ENCODE data around the gene C5orf34. TPM values are rescaled to one million over a fixed set of nuclear protein-coding genes. Genes with fewer than 3 reads are reported as not detected.
A peak's percentile ranks its signal among the peaks of the same experiment; 100 is the strongest.
"Not testable (repeated sequence)": the region's sequence is repeated elsewhere in the genome, so short reads cannot be mapped to it uniquely, and the experiment has no call there.

Gene C5orf34
- total and polyA plus RNA-seq, 10 donors: 1.2 to 4.3 (median 2.5) TPM

GRCh38 chr5:43560128-43560527, 45.2 kb upstream of the C5orf34 start:
- Histone ChIP-seq H3K4me1 (peaks cover 8 to 20% (median 17%) of the 10 kb centered on the region in 6 donors), H3K27ac (no peak overlapping the region), H3K27me3 (replicated peaks in 1 of 7) (no peaks in the 10 kb centered on the region), H3K4me3 (no peak overlapping the region), H3K9me3 (no peaks in the 10 kb centered on the region), H3K36me3 (peaks cover 0 to under 1% (median 0%) of the 10 kb centered on the region in 6 donors)
- TF ChIP-seq CTCF (IDR thresholded peaks at IDR 0.05 in 8 of 11, conservative IDR thresholded peaks at IDR 0.05 in 3 of 11) (no peak), POLR2A (IDR thresholded peaks at IDR 0.05) (no peak)
- WGBS, 5 donors: 38 to 72% (median 67%) methylated on average over 2 of the region's 2 CpGs
- intact Hi-C loops (cut with DNase I; ENCODE audit: low total_unique reads): no loop called here
- DNase-seq: no peak

- peak within 1 kb of the TSS; percentile 62 to 94 (median 74) for H3K4me3 ChIP-seq
- H3K9me3 ChIP-seq: no peaks in the 10 kb centered on the region
- H3K36me3 ChIP-seq: peaks cover 0 to 31% (median 6%) of the 10 kb centered on the region in 6 donors
- peak; percentile 97 for DNase-seq
- WGBS, 5 donors: 0% methylated on average over 42 to 79 of the region's 79 CpGs
- H3K27ac ChIP-seq: peak within 1 kb of the TSS; percentile 97 to 99 (median 98)
- intact Hi-C loops (cut with DNase I; ENCODE audit: low total_unique reads): no loop called here
- peaks cover 34 to 52% (median 47%) of the 10 kb centered on the region in 6 donors for H3K4me1 ChIP-seq
- TF ChIP-seq POLR2A (IDR thresholded peaks at IDR 0.05) (peak in 1 of 3 donors; percentile 40), CTCF (IDR thresholded peaks at IDR 0.05 in 8 of 11, conservative IDR thresholded peaks at IDR 0.05 in 3 of 11) (peak in 9 of 11 experiments; percentile 22 to 91 (median 81)), POLR2AphosphoS5 (IDR thresholded peaks at IDR 0.05) (peak; percentile 63 to 84 (median 82))
- no peaks in the 10 kb centered on the region for H3K27me3 ChIP-seq (replicated peaks in 1 of 7)
Measured at GRCh38 chr5:43556857-43557542, 42.1 kb upstream of the C5orf34 start, which contains the start of gene PAIP1. Gene PAIP1 (minus strand): TSS chr5:43557077. CDS start chr5:43556846, 231 bp downstream.

GRCh38 chr5:43556607-43556856, 41.6 kb upstream of the C5orf34 start:
- Histone ChIP-seq H3K27ac (peak overlapping the region; percentile 97 to 99 (median 98)), H3K4me1 (peaks cover 34 to 56% (median 52%) of the 10 kb centered on the region in 6 donors), H3K4me3 (peak overlapping the region; percentile 62 to 94 (median 74)), H3K36me3 (peaks cover 0 to 36% (median 7%) of the 10 kb centered on the region in 6 donors)
- 0 to 4% (median 1%) methylated on average over 3 to 30 of the region's 30 CpGs; no CpG with 5 or more reads in 1 of the 5 donors for WGBS, 5 donors
- intact Hi-C loops (cut with DNase I; ENCODE audit: low total_unique reads); H3K27me3 ChIP-seq (replicated peaks in 1 of 7); H3K9me3 ChIP-seq; DNase-seq: not testable (repeated sequence)

- Histone ChIP-seq H3K4me1 (peaks cover 36 to 61% (median 55%) of the 10 kb centered on the region in 6 donors), H3K27me3 (replicated peaks in 1 of 7) (no peaks in the 10 kb centered on the region), H3K27ac (peak overlapping the region; percentile 97 to 99 (median 98)), H3K4me3 (peak overlapping the region; percentile 62 to 94 (median 74)), H3K36me3 (peaks cover 0 to 40% (median 7%) of the 10 kb centered on the region in 6 donors), H3K9me3 (no peaks in the 10 kb centered on the region)
- TF ChIP-seq POLR2A (IDR thresholded peaks at IDR 0.05) (no peak), POLR2AphosphoS5 (IDR thresholded peaks at IDR 0.05) (peak in 2 of 3 donors; percentile 30 to 68), CTCF (IDR thresholded peaks at IDR 0.05 in 8 of 11, conservative IDR thresholded peaks at IDR 0.05 in 3 of 11) (no peak)
- DNase-seq: peak; percentile 91
- intact Hi-C loops (cut with DNase I; ENCODE audit: low total_unique reads): no loop called here
- WGBS, 5 donors: 0 to 1% (median 0%) methylated on average over 25 to 44 of the region's 44 CpGs
Measured at GRCh38 chr5:43555895-43556606, 41.1 kb upstream of the C5orf34 start.

Measured in spleen (tissue), 11 donors.